ENCODE measurements around the gene PTGS1.
A peak's percentile ranks its signal among the peaks of the same experiment; 100 is the strongest.
"Not testable (repeated sequence)": the region's sequence is repeated elsewhere in the genome, so short reads cannot be mapped to it uniquely, and the experiment has no call there.

Gene PTGS1

DNA sequence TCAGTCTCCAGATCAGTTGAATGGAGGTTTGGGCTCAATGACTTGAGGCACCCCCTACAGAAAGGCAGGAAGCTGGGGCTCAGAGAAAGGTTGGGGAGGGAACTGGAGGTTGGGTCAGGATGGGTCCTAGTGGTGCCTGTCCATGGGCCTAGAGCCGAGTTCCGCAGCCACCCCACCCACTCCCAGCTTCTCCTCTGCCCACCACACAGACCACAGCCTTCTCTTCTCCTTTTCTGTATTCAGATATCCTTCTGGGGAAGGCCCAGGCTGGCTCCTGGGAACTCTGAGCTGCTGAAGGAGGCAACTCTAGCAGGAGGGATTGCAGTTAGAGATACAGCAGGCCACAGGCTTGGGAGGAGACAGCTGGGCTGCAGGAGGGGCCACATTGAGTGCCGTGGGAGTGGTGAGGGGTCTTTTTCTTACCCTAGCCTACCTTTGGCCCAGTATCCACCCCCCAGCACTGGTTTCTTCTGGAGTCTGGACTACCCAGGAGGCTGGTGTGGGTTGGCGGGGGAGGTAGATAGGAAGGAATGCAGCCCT lies 15.4 kb upstream of the PTGS1 start:
- no peak for DNase-seq (ENCODE audit: extremely low spot score)
- CTCF ChIA-PET: interaction anchor here (0.6 kb wide), 1 partner anchor 805 kb away, joined by 3 read pairs; no protein-coding TSS in a partner anchor
- TF ChIP-seq TARDBP (IDR thresholded peaks at IDR 0.05) (no peak), FOXK2 (IDR thresholded peaks at IDR 0.05) (no peak), FOXM1 (IDR thresholded peaks at IDR 0.05; ENCODE audit: borderline replicate concordance) (no peak), SUZ12 (IDR thresholded peaks at IDR 0.05) (no peak), BHLHE40 (IDR thresholded peaks at IDR 0.05; ENCODE audit: borderline replicate concordance) (no peak), CTBP1 (IDR thresholded peaks at IDR 0.05; ENCODE audit: borderline replicate concordance) (no peak)
- POLR2A ChIA-PET: no interaction called here

- ChIA-PET CTCF (interaction anchor here (0.6 to 1.1 kb wide), 3 partner anchors 13 to 232 kb away, joined by 3 to 4 read pairs (median 3); no protein-coding TSS in a partner anchor), POLR2A (no interaction called here)
- TF ChIP-seq FOXM1 (IDR thresholded peaks at IDR 0.05; ENCODE audit: borderline replicate concordance) (no peak), CTBP1 (IDR thresholded peaks at IDR 0.05; ENCODE audit: borderline replicate concordance) (no peak), ZNF384 (IDR thresholded peaks at IDR 0.05) (no peak), NFRKB (IDR thresholded peaks at IDR 0.05) (no peak), HDGF (IDR thresholded peaks at IDR 0.05; ENCODE audit: borderline replicate concordance) (no peak), SP1 (IDR thresholded peaks at IDR 0.05) (no peak), ELF4 (IDR thresholded peaks at IDR 0.05) (no peak), ARNT (IDR thresholded peaks at IDR 0.05) (no peak), LEF1 (IDR thresholded peaks at IDR 0.05; ENCODE audit: borderline replicate concordance) (no peak), FOXK2 (IDR thresholded peaks at IDR 0.05) (no peak), SUZ12 (IDR thresholded peaks at IDR 0.05) (no peak), TARDBP (IDR thresholded peaks at IDR 0.05) (no peak), L3MBTL2 (conservative IDR thresholded peaks at IDR 0.05) (no peak)
- TF ChIP-seq, protein P1, sequence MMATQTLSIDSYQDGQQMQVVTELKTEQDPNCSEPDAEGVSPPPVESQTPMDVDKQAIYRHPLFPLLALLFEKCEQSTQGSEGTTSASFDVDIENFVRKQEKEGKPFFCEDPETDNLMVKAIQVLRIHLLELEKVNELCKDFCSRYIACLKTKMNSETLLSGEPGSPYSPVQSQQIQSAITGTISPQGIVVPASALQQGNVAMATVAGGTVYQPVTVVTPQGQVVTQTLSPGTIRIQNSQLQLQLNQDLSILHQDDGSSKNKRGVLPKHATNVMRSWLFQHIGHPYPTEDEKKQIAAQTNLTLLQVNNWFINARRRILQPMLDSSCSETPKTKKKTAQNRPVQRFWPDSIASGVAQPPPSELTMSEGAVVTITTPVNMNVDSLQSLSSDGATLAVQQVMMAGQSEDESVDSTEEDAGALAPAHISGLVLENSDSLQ (IDR thresholded peaks at IDR 0.05): no peak
- peak; percentile 45 for DNase-seq (ENCODE audit: extremely low spot score)
These were observed 14.2 kb upstream of the PTGS1 start for GRCh38 chr9:122356627-122357026.

GRCh38 chr9:122360891-122361290 lies 9.9 kb upstream of the PTGS1 start:
- TF ChIP-seq NFRKB (IDR thresholded peaks at IDR 0.05): no peak
- TF ChIP-seq LEF1 (IDR thresholded peaks at IDR 0.05; ENCODE audit: borderline replicate concordance): no peak
- DNase-seq (ENCODE audit: extremely low spot score): no peak
- ChIA-PET POLR2A (no interaction called here), CTCF (interaction anchor here (0.6 kb wide), 1 partner anchor 92 kb away, joined by 3 read pairs; no protein-coding TSS in a partner anchor)

- DNase-seq (ENCODE audit: extremely low spot score); POLR2A ChIA-PET; CTCF ChIA-PET: not testable (repeated sequence)
These were observed 7.7 kb upstream of the PTGS1 start for GRCh38 chr9:122363131-122363530.

GRCh38 chr9:122364117-122364782 lies 6.6 kb upstream of the PTGS1 start:
- no peak for DNase-seq (ENCODE audit: extremely low spot score)
- CTCF ChIA-PET: no interaction called here
- no peak for TF ChIP-seq NFRKB (IDR thresholded peaks at IDR 0.05)
- no peak for TF ChIP-seq SP1 (IDR thresholded peaks at IDR 0.05)
- no peak for TF ChIP-seq LEF1 (IDR thresholded peaks at IDR 0.05; ENCODE audit: borderline replicate concordance)
- no peak for TF ChIP-seq L3MBTL2 (conservative IDR thresholded peaks at IDR 0.05)
- no peak for TF ChIP-seq ELF4 (IDR thresholded peaks at IDR 0.05)
- TF ChIP-seq, protein P1 (IDR thresholded peaks at IDR 0.05): no peak
- TF ChIP-seq FOXA1 (IDR thresholded peaks at IDR 0.05): no peak
- TF ChIP-seq FOXM1 (IDR thresholded peaks at IDR 0.05; ENCODE audit: borderline replicate concordance): no peak
- TF ChIP-seq ARNT (IDR thresholded peaks at IDR 0.05): no peak
- TF ChIP-seq HDGF (IDR thresholded peaks at IDR 0.05; ENCODE audit: borderline replicate concordance): no peak
- TF ChIP-seq FOXK2 (IDR thresholded peaks at IDR 0.05): no peak
- TF ChIP-seq CTBP1 (IDR thresholded peaks at IDR 0.05; ENCODE audit: borderline replicate concordance): no peak
- no peak for TF ChIP-seq TARDBP (IDR thresholded peaks at IDR 0.05)
- no peak for TF ChIP-seq SUZ12 (IDR thresholded peaks at IDR 0.05)
- POLR2A ChIA-PET: no interaction called here

DNA sequence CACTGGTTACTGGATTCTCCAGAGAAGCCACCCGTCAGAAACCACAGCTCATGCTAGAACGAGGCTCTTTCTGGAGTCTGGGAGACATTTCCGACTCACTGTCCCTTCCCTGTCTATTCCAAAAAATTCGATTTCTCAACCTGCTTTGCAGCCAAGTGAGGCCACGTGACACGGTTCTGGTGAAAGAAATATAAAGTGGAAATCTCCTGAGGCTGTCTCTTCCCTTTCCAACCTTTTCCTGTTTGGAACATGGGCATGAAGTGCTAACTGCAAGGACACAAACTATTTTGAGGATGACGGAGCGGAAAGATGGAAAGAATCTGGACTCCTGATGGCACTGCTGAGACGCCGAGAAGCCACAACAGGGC lies 6.1 kb upstream of the PTGS1 start:
- ChIA-PET POLR2A (no interaction called here), CTCF (no interaction called here)
- TF ChIP-seq NFRKB (IDR thresholded peaks at IDR 0.05): no peak
- TF ChIP-seq, protein P1 (IDR thresholded peaks at IDR 0.05): no peak
- no peak for DNase-seq (ENCODE audit: extremely low spot score)

GRCh38 chr9:122366074-122366660 lies 4.7 kb upstream of the PTGS1 start:
- POLR2A ChIA-PET: no interaction called here
- CTCF ChIA-PET: interaction anchor here (0.7 kb wide), 1 partner anchor 279 kb away, joined by 3 read pairs; no protein-coding TSS in a partner anchor

More at GRCh38 chr9:122366074-122366660, 4.7 kb upstream of the PTGS1 start:
- TF ChIP-seq FOXM1 (IDR thresholded peaks at IDR 0.05; ENCODE audit: borderline replicate concordance): no peak
- TF ChIP-seq HDGF (IDR thresholded peaks at IDR 0.05; ENCODE audit: borderline replicate concordance): no peak
- TF ChIP-seq SP1 (IDR thresholded peaks at IDR 0.05): no peak
- TF ChIP-seq FOXK2 (IDR thresholded peaks at IDR 0.05): no peak
- no peak for TF ChIP-seq SUZ12 (IDR thresholded peaks at IDR 0.05)
- TF ChIP-seq ELF4 (IDR thresholded peaks at IDR 0.05): no peak
- no peak for TF ChIP-seq ZNF384 (IDR thresholded peaks at IDR 0.05)
- TF ChIP-seq NFRKB (IDR thresholded peaks at IDR 0.05): no peak
- TF ChIP-seq FOXA1 (IDR thresholded peaks at IDR 0.05): no peak
- no peak for TF ChIP-seq ARNT (IDR thresholded peaks at IDR 0.05)
- no peak for TF ChIP-seq TARDBP (IDR thresholded peaks at IDR 0.05)
- TF ChIP-seq CTBP1 (IDR thresholded peaks at IDR 0.05; ENCODE audit: borderline replicate concordance): no peak
- DNase-seq (ENCODE audit: extremely low spot score): no peak

Data from HEK293T (cell line).